K562 (cell line): ENCODE data around the gene HS6ST1. TPM values are rescaled to one million over a fixed set of nuclear protein-coding genes. Genes with fewer than 3 reads are reported as not detected.

Experiments
- ATAC-seq: fragments of 200-7000 bp; cut with Tn5 transposase; 3 replicates; pipeline ENCODE4 v1.9.1; 2020; ENCODE audit warnings: moderate library complexity
- BruUV-seq: library from RNA; stranded (reverse); fragments of 400-500 nt; replicated peaks from 2 replicates; lab custom pipeline; 2021; lab: Mats Ljungman, UMichigan
- CTCF ChIA-PET: fragments of 300-600 bp; formaldehyde crosslinking; extraction: SDS; loops from one replicate; lab custom pipeline; 2021; ENCODE audit warnings: low intra/inter-chr PET ratio; lab: Yijun Ruan, JAX
- POLR2A ChIA-PET: fragments of 300-600, 350-650 bp; sonication (Branson Sonifier 250); formaldehyde crosslinking; extraction: SDS; loops from one replicate; lab custom pipeline; 2021; ENCODE audit warnings: antibody characterized with exemption, inconsistent platforms; lab: Yijun Ruan, JAX
- DNase-seq, 4 experiments: peaks; one replicate each; pipeline versions ENCODE4 v3.0.0 to v3.0.0-alpha.2; 2011 to 2018; ENCODE audit warnings: low spot score in 3 of 4, mixed read lengths in 3 of 4; ENCODE audit errors: extremely low read depth in 1 of 4
- FAIRE-seq: peaks from 2 replicates; lab custom pipeline; 2011; peaks lifted over from hg19 to GRCh38; lab: Jason Lieb, UNC
- H2AFZ ChIP-seq: 2 replicates; pipeline ENCODE4 v1.6.0; 2011; ENCODE audit warnings: low read depth, low read length, control low read depth, inconsistent platforms
- H3K27ac ChIP-seq: fragments of 200-600 bp; 3 replicates; pipeline ENCODE4 v1.8.0; 2011; ENCODE audit warnings: low read depth, mild to moderate bottlenecking, control low read depth, inconsistent platforms, low read length, moderate library complexity, mixed read lengths; ENCODE audit errors: extremely low read depth
- H3K27me3 ChIP-seq, 2 experiments: fragments of 300-600 bp in 1 of 2; 2 replicates in 1 of 2; 3 replicates in 1 of 2; pipeline versions ENCODE4 v1.6.0 to v1.8.0; 2011; ENCODE audit warnings: inconsistent platforms in 2 of 2, low read length in 2 of 2, mild to moderate bottlenecking in 1 of 2, mixed read lengths in 1 of 2, moderate library complexity in 1 of 2; ENCODE audit not compliant: control insufficient read depth in 2 of 2, insufficient read depth in 2 of 2
- H3K36me3 ChIP-seq: fragments of 300-600 bp; 3 replicates; pipeline ENCODE4 v1.8.0; 2011; ENCODE audit warnings: mild to moderate bottlenecking, low read length, inconsistent platforms; ENCODE audit not compliant: control insufficient read depth, insufficient read depth
- H3K4me1 ChIP-seq, 2 experiments: fragments of 200-600 bp in 1 of 2; replicated peaks in 1 of 2; 2 replicates in 1 of 2; 3 replicates in 1 of 2; pipeline versions ENCODE4 v1.5.1 to v1.8.0; 2011; ENCODE audit warnings: inconsistent platforms in 2 of 2, low read length in 2 of 2, mild to moderate bottlenecking in 1 of 2, mixed read lengths in 1 of 2, moderate library complexity in 1 of 2; ENCODE audit not compliant: control insufficient read depth in 2 of 2, insufficient read depth in 2 of 2
- H3K4me2 ChIP-seq: 2 replicates; pipeline ENCODE4 v1.6.1; 2011; ENCODE audit warnings: low read length, control low read depth, inconsistent platforms, mixed read lengths; ENCODE audit not compliant: insufficient read depth
- H3K4me3 ChIP-seq: fragments of 200-600 bp; sonication (generic), shearing (Covaris generic); 2 replicates; pipeline ENCODE4 v1.5.1; 2016; ENCODE audit warnings: control low read depth, inconsistent platforms
- H3K79me2 ChIP-seq: fragments of 200-600 bp; 3 replicates; pipeline ENCODE4 v1.8.0; 2011; ENCODE audit warnings: low read length, inconsistent platforms; ENCODE audit not compliant: control insufficient read depth, insufficient read depth
- H3K9ac ChIP-seq, 2 experiments: 2 replicates each; pipeline versions ENCODE4 v1.6.0 to v1.6.1; 2011; ENCODE audit warnings: low read depth in 2 of 2, low read length in 2 of 2, control low read depth in 1 of 2, inconsistent platforms in 1 of 2, mild to moderate bottlenecking in 1 of 2, mixed read lengths in 1 of 2; ENCODE audit not compliant: insufficient read depth in 1 of 2
- H3K9me1 ChIP-seq: one replicate; pipeline ENCODE4 v1.6.0; 2011; ENCODE audit warnings: inconsistent platforms, mild to moderate bottlenecking, low read length, moderate library complexity; ENCODE audit not compliant: control insufficient read depth, insufficient read depth
- H3K9me3 ChIP-seq: replicated peaks from 2 replicates; pipeline ENCODE4 v1.5.1; 2011; ENCODE audit warnings: low read depth, low read length, inconsistent platforms; ENCODE audit not compliant: control insufficient read depth, insufficient read depth
- H4K20me1 ChIP-seq: replicated peaks from 2 replicates; pipeline ENCODE4 v1.6.1; 2011; ENCODE audit warnings: low read length, inconsistent platforms, mixed read lengths; ENCODE audit not compliant: control insufficient read depth, insufficient read depth
- TCFL5 ChIP-seq: fragments of 250-450 bp; sonication (Bioruptor Pico); conservative IDR thresholded peaks from 2 replicates; pipeline ENCODE4 v1.6.1; 2021; ENCODE audit warnings: mild to moderate bottlenecking, moderate library complexity, matching md5 sums
- TEAD2 ChIP-seq: fragments of 450-650 bp; IDR thresholded peaks from 2 replicates; pipeline ENCODE4 v1.6.1; 2016; ENCODE audit warnings: missing genetic modification characterization, control low read depth, missing compliant biosample characterization
- ZFP1 ChIP-seq: fragments of 450-650 bp; formaldehyde crosslinking; IDR thresholded peaks from 2 replicates; pipeline ENCODE4 v1.4.0; 2020; ENCODE audit warnings: mild to moderate bottlenecking, mixed read lengths
- WGBS: fragments of 100-300 bp; shearing (Covaris generic); methylation state at CpG from one replicate; pipeline ENCODE4 v1.1.6; 2016; ENCODE audit warnings: low coverage, mixed read lengths; ENCODE audit not compliant: insufficient coverage; ENCODE audit errors: missing lambda C conversion rate; 5-methylcytosine and 5-hydroxymethylcytosine counted together
- in situ Hi-C: fragments of 300-500 bp; cut with MboI; formaldehyde crosslinking; loops from 4 replicates; pipeline ENCODE4 v1.15.0; 2018; ENCODE audit warnings: inconsistent platforms, mixed read lengths
- intact Hi-C: fragments of 100-400 bp; cut with micrococcal nuclease; formaldehyde crosslinking; loops from 2 replicates; pipeline ENCODE4 v1.14.2; 2022
- polyA plus RNA-seq, 8 experiments: library from polyadenylated mRNA; depleted of rRNA in 4 of 8; stranded (reverse) in 5 of 8; unstranded in 3 of 8; fragments of >200 nt; fragmentation: Nextera tagmentation in 2 of 8; fragmentation: Illumina TruSeq in 1 of 8; extraction: Ambion mirVana in 2 of 8; extraction: Trizol in 1 of 8; gene quantifications; 2 replicates each; pipeline versions ENCODE4 v1.2.1 to v1.2.3, GENCODE V29; 2011 to 2014; ENCODE audit warnings: inconsistent platforms in 1 of 8, missing spikeins in 1 of 8
- total RNA-seq, 7 experiments: library from RNA; depleted of rRNA in 6 of 7; stranded (reverse); fragments of >200 nt in 6 of 7; fragmentation: Illumina TruSeq in 2 of 7; extraction: Trizol in 2 of 7; gene quantifications; 2 replicates each; pipeline versions ENCODE4 v1.2.1 to v1.2.3, GENCODE V29; 2011 to 2021; ENCODE audit warnings: low replicate concordance in 1 of 7
- TF ChIP-seq, protein P1 (sequence below): sonication (generic); formaldehyde crosslinking; IDR thresholded peaks from 2 replicates; pipeline ENCODE4 v1.8.0; 2023; ENCODE audit warnings: mild to moderate bottlenecking, missing genetic modification reagents

Gene HS6ST1
- total and polyA plus RNA-seq, 9 of the 15 experiments (the other 6 are each of a cell fraction or from before 2014, with no cell fraction given) = 0.06 to 7.4 (median 3.8) TPM

DNA sequence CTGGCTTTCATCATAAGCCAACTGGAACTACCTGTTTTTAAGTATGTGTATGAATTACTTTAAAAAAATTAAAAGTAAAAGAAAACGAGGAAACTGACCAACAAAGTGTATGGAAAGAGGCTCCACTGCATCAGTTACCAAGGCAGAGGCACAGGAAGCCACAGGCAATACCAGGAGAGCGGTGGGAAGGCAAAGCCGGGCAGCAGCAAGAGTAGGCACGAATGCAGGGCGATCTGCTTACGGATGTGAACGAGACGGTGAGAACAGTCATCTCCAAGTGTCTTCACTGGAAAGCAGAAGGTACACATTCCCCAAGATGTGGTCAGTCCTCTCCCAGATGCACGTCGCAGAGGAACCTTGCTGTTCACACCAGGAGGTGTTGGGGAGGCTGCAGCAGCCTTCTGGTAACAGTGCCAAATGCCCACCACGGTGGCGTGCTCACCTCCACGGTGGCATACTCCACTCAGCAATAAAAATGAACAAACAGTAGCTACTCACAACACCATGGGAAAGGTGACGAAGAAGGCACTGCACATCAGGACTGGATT is 43.1 kb downstream of the HS6ST1 start (continued):
- TF ChIP-seq, protein P1, sequence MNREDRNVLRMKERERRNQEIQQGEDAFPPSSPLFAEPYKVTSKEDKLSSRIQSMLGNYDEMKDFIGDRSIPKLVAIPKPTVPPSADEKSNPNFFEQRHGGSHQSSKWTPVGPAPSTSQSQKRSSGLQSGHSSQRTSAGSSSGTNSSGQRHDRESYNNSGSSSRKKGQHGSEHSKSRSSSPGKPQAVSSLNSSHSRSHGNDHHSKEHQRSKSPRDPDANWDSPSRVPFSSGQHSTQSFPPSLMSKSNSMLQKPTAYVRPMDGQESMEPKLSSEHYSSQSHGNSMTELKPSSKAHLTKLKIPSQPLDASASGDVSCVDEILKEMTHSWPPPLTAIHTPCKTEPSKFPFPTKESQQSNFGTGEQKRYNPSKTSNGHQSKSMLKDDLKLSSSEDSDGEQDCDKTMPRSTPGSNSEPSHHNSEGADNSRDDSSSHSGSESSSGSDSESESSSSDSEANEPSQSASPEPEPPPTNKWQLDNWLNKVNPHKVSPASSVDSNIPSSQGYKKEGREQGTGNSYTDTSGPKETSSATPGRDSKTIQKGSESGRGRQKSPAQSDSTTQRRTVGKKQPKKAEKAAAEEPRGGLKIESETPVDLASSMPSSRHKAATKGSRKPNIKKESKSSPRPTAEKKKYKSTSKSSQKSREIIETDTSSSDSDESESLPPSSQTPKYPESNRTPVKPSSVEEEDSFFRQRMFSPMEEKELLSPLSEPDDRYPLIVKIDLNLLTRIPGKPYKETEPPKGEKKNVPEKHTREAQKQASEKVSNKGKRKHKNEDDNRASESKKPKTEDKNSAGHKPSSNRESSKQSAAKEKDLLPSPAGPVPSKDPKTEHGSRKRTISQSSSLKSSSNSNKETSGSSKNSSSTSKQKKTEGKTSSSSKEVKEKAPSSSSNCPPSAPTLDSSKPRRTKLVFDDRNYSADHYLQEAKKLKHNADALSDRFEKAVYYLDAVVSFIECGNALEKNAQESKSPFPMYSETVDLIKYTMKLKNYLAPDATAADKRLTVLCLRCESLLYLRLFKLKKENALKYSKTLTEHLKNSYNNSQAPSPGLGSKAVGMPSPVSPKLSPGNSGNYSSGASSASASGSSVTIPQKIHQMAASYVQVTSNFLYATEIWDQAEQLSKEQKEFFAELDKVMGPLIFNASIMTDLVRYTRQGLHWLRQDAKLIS = no peak
- TF ChIP-seq TEAD2 = no peak

DNA sequence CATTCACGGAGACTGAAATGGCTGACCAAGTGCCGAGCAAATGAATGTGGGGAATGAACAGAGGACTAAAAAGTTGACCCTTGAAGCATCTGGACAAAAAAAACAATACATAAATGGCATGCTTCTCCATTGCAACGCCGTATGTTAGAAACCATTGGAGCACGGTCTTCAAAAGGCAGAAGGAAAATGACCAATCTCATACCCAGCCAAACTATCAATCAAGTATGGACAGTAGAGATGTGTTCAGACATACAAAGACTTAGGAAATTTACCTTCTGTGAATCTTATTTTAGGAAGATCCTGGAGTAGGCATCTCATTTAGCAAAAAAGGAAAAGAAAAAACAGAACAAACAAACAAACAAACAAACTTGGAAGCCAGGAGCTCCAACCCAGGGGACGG is 44.5 kb downstream of the HS6ST1 start:
- FAIRE-seq = no peak
- TF ChIP-seq TCFL5 = no peak
- TF ChIP-seq ZFP1 = peak; percentile 66
- POLR2A ChIA-PET = interaction anchor here (1.0 kb wide), 1 partner anchor 16 kb away, joined by 3 read pairs; no protein-coding TSS in a partner anchor
- Histone ChIP-seq H3K9me3 (no peaks in the 10 kb centered on the region), H3K4me1 (peaks cover 0 to 14% of the 10 kb centered on the region in 2 experiments; a peak in 2 of 5 replicates), H3K27ac (no peak overlapping the region), H4K20me1 (peaks cover 3% of the 10 kb centered on the region; the same call in 1 of the 2 replicates), H3K79me2 (no peaks in the 10 kb centered on the region), H3K4me2 (no peak overlapping the region), H3K27me3 (no peaks in the 10 kb centered on the region), H3K36me3 (no peaks in the 10 kb centered on the region), H3K9me1 (no peaks in the 10 kb centered on the region), H3K4me3 (no peak overlapping the region), H3K9ac (no peak overlapping the region), H2AFZ (no peak overlapping the region)
- no peak for ATAC-seq
- no peak for DNase-seq
- in situ Hi-C loops (no loop called here), intact Hi-C loops (no loop called here)
- WGBS = 66% methylated on average over 6 of the region's 6 CpGs
- CTCF ChIA-PET = no interaction called here
- no TSS peak for BruUV-seq
